Measurements from ENCODE around the gene MRPL21.

Gene MRPL21

GRCh38 chr11:68934666-68935065 lies 31.0 kb upstream of the MRPL21 start:
- DNase-seq (ENCODE audit: low read depth), result no peak

GRCh38 chr11:68934321-68934645 lies 30.7 kb upstream of the MRPL21 start:
- no peak for DNase-seq (ENCODE audit: low read depth)

- no peak for DNase-seq (ENCODE audit: low read depth)
Observed at GRCh38 chr11:68933605-68934320, 30.1 kb upstream of the MRPL21 start.

GRCh38 chr11:68932933-68933577 lies 29.4 kb upstream of the MRPL21 start:
- DNase-seq (ENCODE audit: low read depth), result no peak

- no peak for DNase-seq (ENCODE audit: low read depth)
Observed at GRCh38 chr11:68932358-68932757, 28.7 kb upstream of the MRPL21 start.

GRCh38 chr11:68931911-68932310 lies 28.3 kb upstream of the MRPL21 start:
- DNase-seq (ENCODE audit: low read depth), result no peak

- no peak for DNase-seq (ENCODE audit: low read depth)
Observed at GRCh38 chr11:68930991-68931855, 27.6 kb upstream of the MRPL21 start.

- DNase-seq (ENCODE audit: low read depth), result no peak
Observed at GRCh38 chr11:68929706-68930570, 26.3 kb upstream of the MRPL21 start.

GRCh38 chr11:68929135-68929534 lies 25.5 kb upstream of the MRPL21 start:
- no peak for DNase-seq (ENCODE audit: low read depth)

- no peak for DNase-seq (ENCODE audit: low read depth)
Observed at GRCh38 chr11:68928136-68928880, 24.7 kb upstream of the MRPL21 start.

- DNase-seq (ENCODE audit: low read depth), result no peak
Observed at GRCh38 chr11:68927280-68928135, 23.9 kb upstream of the MRPL21 start.

- DNase-seq (ENCODE audit: low read depth), result no peak
Observed at GRCh38 chr11:68925611-68926010, 22.0 kb upstream of the MRPL21 start.

GRCh38 chr11:68924073-68924925 lies 20.7 kb upstream of the MRPL21 start:
- DNase-seq (ENCODE audit: low read depth), result no peak

GRCh38 chr11:68923614-68924013 lies 20.0 kb upstream of the MRPL21 start:
- DNase-seq (ENCODE audit: low read depth), result no peak

- no peak for DNase-seq (ENCODE audit: low read depth)
Observed at GRCh38 chr11:68916439-68916838, 12.8 kb upstream of the MRPL21 start.

- no peak for DNase-seq (ENCODE audit: low read depth)
Observed at GRCh38 chr11:68914761-68915160, 11.1 kb upstream of the MRPL21 start.

GRCh38 chr11:68913188-68913587 lies 9.6 kb upstream of the MRPL21 start:
- DNase-seq (ENCODE audit: low read depth), result no peak

GRCh38 chr11:68912254-68912653 lies 8.6 kb upstream of the MRPL21 start:
- DNase-seq (ENCODE audit: low read depth), result no peak

- DNase-seq (ENCODE audit: low read depth), result no peak
Observed at GRCh38 chr11:68911731-68912130, 8.1 kb upstream of the MRPL21 start.

Data from stimulated activated CD8-positive, alpha-beta memory T cell treated with anti-CD3 and anti-CD28 coated beads, Interleukin-4, amount 100 ng/mL, for 24 hours (primary cell).